ENCODE data around the gene ZNF385B.

GRCh38 chr2:179765666-179766065 is 95.7 kb downstream of the ZNF385B start:
- TF ChIP-seq CTCF (IDR thresholded peaks at IDR 0.05) (no peak), POLR2A (IDR thresholded peaks at IDR 0.05) (no peak)

Measured in uterus (tissue), 2 donors.